DND-41 (cell line): ENCODE data around the gene PDCD1LG2.
A peak's percentile ranks its signal among the peaks of the same experiment; 100 is the strongest.

ENCODE experiments used
- ATAC-seq: fragments of 200-7000 bp; cut with Tn5 transposase; 3 replicates; pipeline ENCODE4 v1.9.1; 2021; ENCODE audit warnings: low read depth; ENCODE audit not compliant: insufficient read depth
- DNase-seq: peaks from one replicate; pipeline ENCODE4 v3.0.0-alpha.2; 2020
- H2AFZ ChIP-seq: 2 replicates; pipeline ENCODE4 v1.6.0; 2012; ENCODE audit warnings: low read depth, low read length
- H3K27ac ChIP-seq: 2 replicates; pipeline ENCODE4 v1.5.1; 2012; ENCODE audit warnings: low read length, inconsistent platforms
- H3K27me3 ChIP-seq: fragments of 200-600 bp; sonication (generic); 2 replicates; pipeline ENCODE4 v1.6.0; 2012; ENCODE audit warnings: low read length, mild to moderate bottlenecking, inconsistent platforms; ENCODE audit not compliant: insufficient read depth, poor library complexity
- H3K36me3 ChIP-seq: 2 replicates; pipeline ENCODE4 v1.5.1; 2012; ENCODE audit warnings: low read length, inconsistent platforms; ENCODE audit not compliant: insufficient read depth
- H3K4me1 ChIP-seq: 2 replicates; pipeline ENCODE4 v1.5.1; 2012; ENCODE audit warnings: mild to moderate bottlenecking, low read length; ENCODE audit not compliant: insufficient read depth
- H3K4me2 ChIP-seq: 2 replicates; pipeline ENCODE4 v1.6.0; 2012; ENCODE audit warnings: mild to moderate bottlenecking, moderate library complexity, low read length, inconsistent platforms; ENCODE audit not compliant: insufficient read depth
- H3K4me3 ChIP-seq, 2 experiments: fragments of 200-600 bp in 1 of 2; shearing (Covaris generic) in 1 of 2; 2 replicates each; pipeline ENCODE4 v1.5.1; 2012 to 2016; ENCODE audit warnings: inconsistent platforms in 2 of 2, low read length in 2 of 2, mild to moderate bottlenecking in 2 of 2, low read depth in 1 of 2, moderate library complexity in 1 of 2
- H3K79me2 ChIP-seq: 2 replicates; pipeline ENCODE4 v1.6.0; 2012; ENCODE audit warnings: low read length, inconsistent platforms; ENCODE audit not compliant: insufficient read depth
- H3K9ac ChIP-seq: 2 replicates; pipeline ENCODE4 v1.6.0; 2012; ENCODE audit warnings: low read depth, mild to moderate bottlenecking, inconsistent platforms, low read length, moderate library complexity
- H3K9me3 ChIP-seq: 2 replicates; pipeline ENCODE4 v1.5.1; 2012; ENCODE audit warnings: low read length, moderate library complexity, mild to moderate bottlenecking, inconsistent platforms; ENCODE audit not compliant: insufficient read depth, severe bottlenecking
- H4K20me1 ChIP-seq: 2 replicates; pipeline ENCODE4 v1.6.0; 2012; ENCODE audit warnings: low read length; ENCODE audit not compliant: insufficient read depth
- EZH2 ChIP-seq: IDR thresholded peaks from 3 replicates; pipeline ENCODE4 v1.6.1; 2012; ENCODE audit warnings: borderline replicate concordance, low read depth, mild to moderate bottlenecking, moderate library complexity, low read length, inconsistent platforms; ENCODE audit not compliant: severe bottlenecking
- TF ChIP-seq, protein P1 (sequence below): IDR thresholded peaks from 2 replicates; pipeline ENCODE4 v1.5.1; 2012; ENCODE audit warnings: borderline replicate concordance, low read length, moderate library complexity, mild to moderate bottlenecking; ENCODE audit not compliant: poor library complexity, severe bottlenecking; ENCODE audit errors: extremely low read depth

The PDCD1LG2 gene

DNA sequence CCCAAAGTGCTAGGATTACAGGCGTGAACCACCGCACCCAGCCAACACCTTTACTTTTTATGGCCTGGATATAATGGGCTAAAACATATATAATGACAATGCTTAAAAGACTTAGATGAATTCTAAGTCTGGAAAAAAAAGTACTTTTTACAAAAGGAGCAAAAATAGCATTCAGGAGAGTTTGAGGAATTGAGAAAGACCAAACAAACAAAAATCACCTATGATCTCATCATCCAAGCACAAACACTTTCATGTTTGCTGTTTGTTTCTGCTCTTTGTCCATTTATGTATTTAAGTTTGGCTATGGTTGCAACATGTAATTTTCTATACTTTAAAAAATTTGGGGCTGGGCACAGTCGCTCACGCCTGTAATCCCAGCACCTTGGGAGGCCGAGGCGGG, 63.8 kb downstream of the PDCD1LG2 start:
- Histone ChIP-seq H3K9me3 (no peaks in the 10 kb centered on the region), H3K4me3 (no peak overlapping the region), H3K27ac (no peak overlapping the region), H2AFZ (no peak overlapping the region), H3K36me3 (no peaks in the 10 kb centered on the region), H3K4me1 (no peaks in the 10 kb centered on the region), H3K4me2 (no peak overlapping the region), H3K79me2 (no peaks in the 10 kb centered on the region), H3K27me3 (no peaks in the 10 kb centered on the region), H4K20me1 (no peaks in the 10 kb centered on the region), H3K9ac (no peak overlapping the region)
- no peak for ATAC-seq
- TF ChIP-seq EZH2, result no peak
- no peak for DNase-seq

DNA sequence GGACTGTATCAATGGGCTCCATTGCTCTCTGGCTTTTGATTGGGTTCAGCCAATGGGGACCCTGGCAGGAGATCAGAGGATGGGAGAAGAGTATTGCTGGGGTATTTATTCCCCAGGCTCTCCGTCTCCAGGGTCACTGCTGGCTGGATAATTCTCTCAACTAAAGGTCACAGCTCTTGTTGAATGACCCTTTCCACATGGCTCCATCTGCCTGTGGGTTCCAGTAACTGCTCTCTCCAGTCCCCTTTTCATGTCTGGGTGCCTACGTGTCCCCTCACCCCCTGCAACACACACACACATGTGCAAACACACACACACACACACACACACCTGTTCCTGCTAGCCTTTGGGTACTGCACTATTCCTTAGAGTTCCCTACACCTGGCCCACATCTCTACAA, 64.7 kb downstream of the PDCD1LG2 start:
- no peak overlapping the region for H3K27ac ChIP-seq
- no peaks in the 10 kb centered on the region for H3K79me2 ChIP-seq
- H3K4me3 ChIP-seq, result no peak overlapping the region
- H3K9me3 ChIP-seq, result no peaks in the 10 kb centered on the region
- H3K27me3 ChIP-seq, result no peaks in the 10 kb centered on the region
- no peaks in the 10 kb centered on the region for H4K20me1 ChIP-seq
- ATAC-seq (no peak), DNase-seq (no peak)
- TF ChIP-seq, protein P1, sequence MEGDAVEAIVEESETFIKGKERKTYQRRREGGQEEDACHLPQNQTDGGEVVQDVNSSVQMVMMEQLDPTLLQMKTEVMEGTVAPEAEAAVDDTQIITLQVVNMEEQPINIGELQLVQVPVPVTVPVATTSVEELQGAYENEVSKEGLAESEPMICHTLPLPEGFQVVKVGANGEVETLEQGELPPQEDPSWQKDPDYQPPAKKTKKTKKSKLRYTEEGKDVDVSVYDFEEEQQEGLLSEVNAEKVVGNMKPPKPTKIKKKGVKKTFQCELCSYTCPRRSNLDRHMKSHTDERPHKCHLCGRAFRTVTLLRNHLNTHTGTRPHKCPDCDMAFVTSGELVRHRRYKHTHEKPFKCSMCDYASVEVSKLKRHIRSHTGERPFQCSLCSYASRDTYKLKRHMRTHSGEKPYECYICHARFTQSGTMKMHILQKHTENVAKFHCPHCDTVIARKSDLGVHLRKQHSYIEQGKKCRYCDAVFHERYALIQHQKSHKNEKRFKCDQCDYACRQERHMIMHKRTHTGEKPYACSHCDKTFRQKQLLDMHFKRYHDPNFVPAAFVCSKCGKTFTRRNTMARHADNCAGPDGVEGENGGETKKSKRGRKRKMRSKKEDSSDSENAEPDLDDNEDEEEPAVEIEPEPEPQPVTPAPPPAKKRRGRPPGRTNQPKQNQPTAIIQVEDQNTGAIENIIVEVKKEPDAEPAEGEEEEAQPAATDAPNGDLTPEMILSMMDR, result no peak
- no peak for TF ChIP-seq EZH2
- H3K36me3 ChIP-seq, result no peaks in the 10 kb centered on the region
- H3K9ac ChIP-seq, result no peak overlapping the region
- no peak overlapping the region for H2AFZ ChIP-seq
- H3K4me2 ChIP-seq, result no peak overlapping the region
- H3K4me1 ChIP-seq, result no peaks in the 10 kb centered on the region

DNA sequence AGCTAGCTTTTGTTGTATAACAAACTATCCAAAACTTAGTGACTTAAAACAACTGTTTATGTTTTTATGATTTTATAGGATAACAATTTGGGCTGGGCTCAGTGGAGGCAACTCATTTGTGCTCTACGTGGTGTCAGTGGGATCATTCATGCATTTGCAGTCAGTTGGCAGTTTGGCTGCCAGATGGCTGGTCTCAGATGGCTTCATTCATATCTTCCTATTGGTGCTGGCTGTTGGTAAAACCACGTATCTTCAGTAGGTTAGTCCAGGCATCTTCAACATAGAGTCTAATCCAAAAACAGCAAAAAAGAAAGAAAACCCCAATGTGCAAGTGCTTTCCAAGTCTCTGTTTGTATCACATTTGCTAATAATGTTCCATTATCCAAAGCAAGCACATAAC, 66.9 kb downstream of the PDCD1LG2 start:
- Histone ChIP-seq H3K9me3 (no peaks in the 10 kb centered on the region), H2AFZ (no peak overlapping the region), H3K4me2 (no peak overlapping the region), H4K20me1 (no peaks in the 10 kb centered on the region), H3K4me3 (no peak overlapping the region), H3K79me2 (no peaks in the 10 kb centered on the region), H3K9ac (no peak overlapping the region), H3K36me3 (no peaks in the 10 kb centered on the region), H3K4me1 (no peaks in the 10 kb centered on the region), H3K27ac (no peak overlapping the region), H3K27me3 (no peaks in the 10 kb centered on the region)
- DNase-seq, result no peak
- 0 out of 3 replicates have a peak, but pooled peaks have one; percentile 27 for ATAC-seq
- TF ChIP-seq EZH2, result no peak
- TF ChIP-seq, protein P1, result no peak

DNA sequence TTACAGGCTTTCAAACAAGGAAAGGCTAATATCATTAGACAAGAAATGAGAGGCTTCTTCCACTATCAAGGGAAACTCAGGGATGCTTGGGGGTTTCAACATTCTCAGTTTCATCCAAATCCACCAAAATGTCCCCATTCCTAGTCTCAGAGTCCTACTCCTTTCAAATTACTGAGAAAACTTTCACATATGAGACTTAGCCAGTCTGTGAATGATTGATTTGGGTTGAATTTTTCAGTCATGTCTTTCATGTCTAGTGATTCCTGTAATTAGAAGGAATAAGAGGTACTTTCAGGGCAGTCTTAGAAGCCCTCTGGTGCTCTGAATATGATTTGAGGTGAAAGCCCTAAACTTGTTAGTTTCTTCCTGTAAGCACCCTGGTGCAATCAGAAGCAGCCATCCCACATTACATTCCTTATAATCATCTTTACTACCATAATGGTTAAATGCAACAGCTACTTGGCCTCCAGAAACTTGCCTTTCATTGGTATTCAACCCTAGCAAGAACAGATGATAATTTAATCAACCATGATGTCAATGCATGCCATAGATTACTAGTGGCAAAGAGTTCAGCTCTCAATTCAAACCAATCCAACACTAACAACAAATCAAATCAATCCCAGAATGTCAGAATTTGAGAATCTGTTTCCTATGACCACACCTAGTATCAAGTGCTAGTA, 67.8 kb downstream of the PDCD1LG2 start:
- no peak overlapping the region for H3K4me3 ChIP-seq
- H3K9ac ChIP-seq, result no peak overlapping the region
- H3K4me2 ChIP-seq, result no peak overlapping the region
- no peak overlapping the region for H2AFZ ChIP-seq
- H3K36me3 ChIP-seq, result no peaks in the 10 kb centered on the region
- no peak overlapping the region for H3K27ac ChIP-seq
- no peak for DNase-seq
- no peaks in the 10 kb centered on the region for H3K27me3 ChIP-seq
- ATAC-seq, result no peak
- H3K79me2 ChIP-seq, result no peaks in the 10 kb centered on the region
- H3K9me3 ChIP-seq, result no peaks in the 10 kb centered on the region
- no peak for TF ChIP-seq EZH2
- TF ChIP-seq, protein P1, result no peak
- no peaks in the 10 kb centered on the region for H4K20me1 ChIP-seq
- H3K4me1 ChIP-seq, result no peaks in the 10 kb centered on the region
